GM12891 (cell line): ENCODE results near the gene CAMTA1.

Experiments
- POLR2A ChIP-seq: IDR thresholded peaks from 2 replicates; pipeline ENCODE4 v1.6.1; 2011; ENCODE audit warnings: low read depth, low read length, control low read depth
- POLR2AphosphoS5 ChIP-seq: IDR thresholded peaks from 2 replicates; pipeline ENCODE4 v1.6.1; 2011; ENCODE audit warnings: low read depth, low read length, control low read depth
- POU2F2 ChIP-seq: IDR thresholded peaks from 2 replicates; pipeline ENCODE4 v1.6.1; 2011; ENCODE audit warnings: low read depth, mild to moderate bottlenecking, control low read depth, low read length, moderate library complexity
- SPI1 ChIP-seq: IDR thresholded peaks from 2 replicates; pipeline ENCODE4 v1.6.1; 2011; ENCODE audit warnings: low read depth, low read length, control low read depth
- TAF1 ChIP-seq: IDR thresholded peaks from 2 replicates; pipeline ENCODE4 v1.6.1; 2011; ENCODE audit warnings: low read depth, low read length, control low read depth

DNA sequence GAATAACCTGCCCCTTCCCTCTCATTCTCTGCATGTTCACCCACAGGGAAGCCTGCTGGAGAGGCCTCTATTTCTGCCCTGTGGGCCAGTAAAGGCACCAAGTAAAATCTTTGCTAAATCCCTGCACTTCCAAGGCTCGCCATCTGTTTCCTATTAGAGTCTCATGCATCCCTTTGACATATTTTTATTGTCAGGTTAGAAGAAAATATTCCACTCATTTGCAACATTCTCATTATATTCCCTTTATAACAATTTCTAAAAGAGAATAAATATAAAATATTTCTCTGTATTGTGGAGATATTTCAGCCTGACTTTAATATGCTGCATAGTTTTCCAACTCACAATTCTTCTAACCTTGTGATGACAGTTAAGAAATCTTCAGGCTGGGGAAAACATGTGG is 645.4 kb downstream of the CAMTA1 start:
- TF ChIP-seq POLR2A (no peak), POLR2AphosphoS5 (no peak), TAF1 (no peak), POU2F2 (no peak), SPI1 (no peak)
